ENCODE data around the gene MACROH2A2.
"Not testable (repeated sequence)": the region's sequence is repeated elsewhere in the genome, so short reads cannot be mapped to it uniquely, and the experiment has no call there.

GRCh38 chr10:70041739-70042138 is 10.9 kb upstream of the MACROH2A2 start:
- TF ChIP-seq CTCF, EP300, POLR2AphosphoS5, POLR2A (IDR thresholded peaks at IDR 0.05): not testable (repeated sequence)
